ENCODE results near the gene SLC26A11. TPM values are rescaled to one million over a fixed set of nuclear protein-coding genes. Genes with fewer than 3 reads are reported as not detected.

Gene SLC26A11
- polyA plus RNA-seq, 1 donor (not counting 4 experiments of a cell fraction or from before 2014, with no cell fraction given), result 2.2 TPM

DNA sequence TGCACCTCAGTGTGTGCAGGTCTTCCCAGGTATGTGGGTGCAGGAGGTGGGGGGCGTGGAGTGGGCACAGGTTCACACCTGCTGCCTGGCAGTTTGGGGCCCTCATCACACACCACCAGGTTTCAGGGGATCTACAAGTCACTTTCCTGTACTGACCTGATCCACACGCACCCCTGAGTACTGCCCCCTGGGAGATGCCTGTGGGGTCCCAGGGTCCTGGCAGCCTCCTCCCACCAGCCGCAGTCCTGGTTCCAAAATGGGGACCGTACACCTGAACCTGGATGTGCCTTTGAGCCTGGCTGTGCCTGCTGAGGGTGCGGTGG, 66.4 kb downstream of the SLC26A11 start:
- H3K4me3 ChIP-seq (ENCODE audit: control insufficient read depth in 2 of 3, extremely low read depth in 1 of 3, insufficient read depth in 2 of 3, low read depth in 1 of 3, low read length in 3 of 3), result no peak overlapping the region
- no peaks in the 10 kb centered on the region for H3K27me3 ChIP-seq (ENCODE audit: control insufficient read depth, extremely low read depth, insufficient read depth, low read length)
- no peaks in the 10 kb centered on the region for H3K79me2 ChIP-seq (ENCODE audit: control insufficient read depth, insufficient read depth, low read length)
- dilution Hi-C loops (cut with MboI; ENCODE audit: extremely low pct_ligation_motif_present, low sequenced_read_pairs), result no loop called here
- FAIRE-seq, result no peak
- no peak for TF ChIP-seq EZH2 (IDR thresholded peaks at IDR 0.05; ENCODE audit: low read length)
- TF ChIP-seq, protein P1, sequence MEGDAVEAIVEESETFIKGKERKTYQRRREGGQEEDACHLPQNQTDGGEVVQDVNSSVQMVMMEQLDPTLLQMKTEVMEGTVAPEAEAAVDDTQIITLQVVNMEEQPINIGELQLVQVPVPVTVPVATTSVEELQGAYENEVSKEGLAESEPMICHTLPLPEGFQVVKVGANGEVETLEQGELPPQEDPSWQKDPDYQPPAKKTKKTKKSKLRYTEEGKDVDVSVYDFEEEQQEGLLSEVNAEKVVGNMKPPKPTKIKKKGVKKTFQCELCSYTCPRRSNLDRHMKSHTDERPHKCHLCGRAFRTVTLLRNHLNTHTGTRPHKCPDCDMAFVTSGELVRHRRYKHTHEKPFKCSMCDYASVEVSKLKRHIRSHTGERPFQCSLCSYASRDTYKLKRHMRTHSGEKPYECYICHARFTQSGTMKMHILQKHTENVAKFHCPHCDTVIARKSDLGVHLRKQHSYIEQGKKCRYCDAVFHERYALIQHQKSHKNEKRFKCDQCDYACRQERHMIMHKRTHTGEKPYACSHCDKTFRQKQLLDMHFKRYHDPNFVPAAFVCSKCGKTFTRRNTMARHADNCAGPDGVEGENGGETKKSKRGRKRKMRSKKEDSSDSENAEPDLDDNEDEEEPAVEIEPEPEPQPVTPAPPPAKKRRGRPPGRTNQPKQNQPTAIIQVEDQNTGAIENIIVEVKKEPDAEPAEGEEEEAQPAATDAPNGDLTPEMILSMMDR (optimal IDR thresholded peaks at IDR 0.05 in 1 of 3, IDR thresholded peaks at IDR 0.05 in 1 of 3, conservative IDR thresholded peaks at IDR 0.05 in 1 of 3; ENCODE audit: extremely low read depth in 1 of 3, insufficient read depth in 2 of 3, low read length in 3 of 3), result no peak
- H4K20me1 ChIP-seq (ENCODE audit: control insufficient read depth, extremely low read depth, insufficient read depth, low read length), result no peaks in the 10 kb centered on the region
- no peaks in the 10 kb centered on the region for H3K4me1 ChIP-seq (ENCODE audit: control insufficient read depth, extremely low read depth, insufficient read depth, low read length)
- H3K27ac ChIP-seq (ENCODE audit: control insufficient read depth, insufficient read depth, low read length), result no peak overlapping the region
- H3K9ac ChIP-seq (ENCODE audit: control insufficient read depth, extremely low read depth, insufficient read depth, low read length), result no peak overlapping the region
- H3K36me3 ChIP-seq (ENCODE audit: control insufficient read depth in 2 of 2, extremely low read depth in 1 of 2, insufficient read depth in 2 of 2, low read length in 2 of 2), result peaks cover 7 to 20% of the 10 kb centered on the region in 2 experiments
- no peaks in the 10 kb centered on the region for H3K9me3 ChIP-seq (ENCODE audit: control insufficient read depth, low read depth, low read length)
- no peak overlapping the region for H2AFZ ChIP-seq (ENCODE audit: control insufficient read depth, low read length)
- no peak for DNase-seq (ENCODE audit: low read depth, low spot score)
- no peaks in the 10 kb centered on the region for H3K9me1 ChIP-seq (ENCODE audit: control insufficient read depth, extremely low read depth, insufficient read depth, low read length)
- H3K4me2 ChIP-seq (ENCODE audit: control insufficient read depth, extremely low read depth, insufficient read depth, low read depth, low read length), result no peak overlapping the region

DNA sequence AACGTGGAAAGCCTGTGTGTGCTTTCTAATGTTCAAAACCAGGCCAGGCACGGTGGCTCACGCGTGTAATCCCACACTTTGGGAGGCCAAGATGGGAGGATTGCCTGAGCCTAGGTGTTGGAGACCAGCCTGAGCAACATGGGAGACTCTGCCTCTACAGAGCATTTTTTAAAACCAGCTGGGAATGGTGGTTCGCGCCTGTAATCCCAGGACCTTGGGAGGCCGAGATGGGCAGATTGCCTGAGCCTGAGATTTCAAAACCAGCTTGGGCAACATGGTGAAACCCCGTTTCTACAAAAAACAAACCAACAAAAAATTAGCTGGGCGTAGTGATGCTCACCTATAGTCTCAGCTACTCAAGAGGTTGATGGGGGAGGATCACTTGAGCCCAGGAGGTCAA, 66.8 kb downstream of the SLC26A11 start:
- FAIRE-seq, result no peak
- H3K4me1 ChIP-seq (ENCODE audit: control insufficient read depth, extremely low read depth, insufficient read depth, low read length), result no peaks in the 10 kb centered on the region
- H3K9ac ChIP-seq (ENCODE audit: control insufficient read depth, extremely low read depth, insufficient read depth, low read length), result no peak overlapping the region
- H3K27me3 ChIP-seq (ENCODE audit: control insufficient read depth, extremely low read depth, insufficient read depth, low read length), result no peaks in the 10 kb centered on the region
- dilution Hi-C loops (cut with MboI; ENCODE audit: extremely low pct_ligation_motif_present, low sequenced_read_pairs), result no loop called here
- H3K9me3 ChIP-seq (ENCODE audit: control insufficient read depth, low read depth, low read length), result no peaks in the 10 kb centered on the region
- no peak for DNase-seq (ENCODE audit: low read depth, low spot score)
- H3K27ac ChIP-seq (ENCODE audit: control insufficient read depth, insufficient read depth, low read length), result no peak overlapping the region
- H3K36me3 ChIP-seq (ENCODE audit: control insufficient read depth in 2 of 2, extremely low read depth in 1 of 2, insufficient read depth in 2 of 2, low read length in 2 of 2), result peaks cover 7 to 24% of the 10 kb centered on the region in 2 experiments
- H3K9me1 ChIP-seq (ENCODE audit: control insufficient read depth, extremely low read depth, insufficient read depth, low read length), result no peaks in the 10 kb centered on the region
- H2AFZ ChIP-seq (ENCODE audit: control insufficient read depth, low read length), result no peak overlapping the region
- H3K4me2 ChIP-seq (ENCODE audit: control insufficient read depth, extremely low read depth, insufficient read depth, low read depth, low read length), result no peak overlapping the region
- TF ChIP-seq EZH2 (IDR thresholded peaks at IDR 0.05; ENCODE audit: low read length), result no peak
- TF ChIP-seq, protein P1 (optimal IDR thresholded peaks at IDR 0.05 in 1 of 3, IDR thresholded peaks at IDR 0.05 in 1 of 3, conservative IDR thresholded peaks at IDR 0.05 in 1 of 3; ENCODE audit: extremely low read depth in 1 of 3, insufficient read depth in 2 of 3, low read length in 3 of 3), result no peak
- H3K4me3 ChIP-seq (ENCODE audit: control insufficient read depth in 2 of 3, extremely low read depth in 1 of 3, insufficient read depth in 2 of 3, low read depth in 1 of 3, low read length in 3 of 3), result no peak overlapping the region
- no peaks in the 10 kb centered on the region for H3K79me2 ChIP-seq (ENCODE audit: control insufficient read depth, insufficient read depth, low read length)
- no peaks in the 10 kb centered on the region for H4K20me1 ChIP-seq (ENCODE audit: control insufficient read depth, extremely low read depth, insufficient read depth, low read length)
